ENCODE data around the gene EXOC3L1. TPM values are rescaled to one million over a fixed set of nuclear protein-coding genes. Genes with fewer than 3 reads are reported as not detected.
A peak's percentile ranks its signal among the peaks of the same experiment; 100 is the strongest.

EXOC3L1 gene
- total and polyA plus RNA-seq, 2 of the 13 experiments (the other 11 are each of a cell fraction or from before 2014, with no cell fraction given) = 0.12 TPM; not detected in 1

- TF ChIP-seq, protein P1, sequence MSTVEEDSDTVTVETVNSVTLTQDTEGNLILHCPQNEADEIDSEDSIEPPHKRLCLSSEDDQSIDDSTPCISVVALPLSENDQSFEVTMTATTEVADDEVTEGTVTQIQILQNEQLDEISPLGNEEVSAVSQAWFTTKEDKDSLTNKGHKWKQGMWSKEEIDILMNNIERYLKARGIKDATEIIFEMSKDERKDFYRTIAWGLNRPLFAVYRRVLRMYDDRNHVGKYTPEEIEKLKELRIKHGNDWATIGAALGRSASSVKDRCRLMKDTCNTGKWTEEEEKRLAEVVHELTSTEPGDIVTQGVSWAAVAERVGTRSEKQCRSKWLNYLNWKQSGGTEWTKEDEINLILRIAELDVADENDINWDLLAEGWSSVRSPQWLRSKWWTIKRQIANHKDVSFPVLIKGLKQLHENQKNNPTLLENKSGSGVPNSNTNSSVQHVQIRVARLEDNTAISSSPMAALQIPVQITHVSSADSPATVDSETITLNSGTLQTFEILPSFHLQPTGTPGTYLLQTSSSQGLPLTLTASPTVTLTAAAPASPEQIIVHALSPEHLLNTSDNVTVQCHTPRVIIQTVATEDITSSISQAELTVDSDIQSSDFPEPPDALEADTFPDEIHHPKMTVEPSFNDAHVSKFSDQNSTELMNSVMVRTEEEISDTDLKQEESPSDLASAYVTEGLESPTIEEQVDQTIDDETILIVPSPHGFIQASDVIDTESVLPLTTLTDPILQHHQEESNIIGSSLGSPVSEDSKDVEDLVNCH (CRISPR knock-in tag; IDR thresholded peaks at IDR 0.05) = 0 out of 2 replicates have a peak, but pooled peaks have one; percentile 55
- TF ChIP-seq ZSCAN31 (CRISPR knock-in tag; IDR thresholded peaks at IDR 0.05; ENCODE audit: low read depth) = no peak
- TF ChIP-seq ZFY (CRISPR knock-in tag; IDR thresholded peaks at IDR 0.05) = 0 out of 2 replicates have a peak, but pooled peaks have one; percentile 48
- peak; percentile 80 for TF ChIP-seq SALL1 (CRISPR knock-in tag; IDR thresholded peaks at IDR 0.05)
- no peak for TF ChIP-seq ZNF281 (CRISPR knock-in tag; IDR thresholded peaks at IDR 0.05; ENCODE audit: borderline replicate concordance)
- no peak for TF ChIP-seq ZNF326 (CRISPR knock-in tag; IDR thresholded peaks at IDR 0.05; ENCODE audit: borderline replicate concordance)
- no peak for TF ChIP-seq RXRA (CRISPR knock-in tag; IDR thresholded peaks at IDR 0.05)
- TF ChIP-seq TEAD3 (CRISPR knock-in tag; optimal IDR thresholded peaks at IDR 0.05; ENCODE audit: borderline replicate concordance) = peak; percentile 74
- no peak for TF ChIP-seq HNF1A (IDR thresholded peaks at IDR 0.05; ENCODE audit: low read depth)
- TF ChIP-seq HNF1A (CRISPR knock-in tag; IDR thresholded peaks at IDR 0.05; ENCODE audit: borderline replicate concordance) = peak; percentile 51; the same call in 1 of the 2 replicates
- TF ChIP-seq POGZ (CRISPR knock-in tag; IDR thresholded peaks at IDR 0.05) = no peak
- TF ChIP-seq RCOR2 (CRISPR knock-in tag; IDR thresholded peaks at IDR 0.05) = no peak
- no peak for TF ChIP-seq CEBPB (IDR thresholded peaks at IDR 0.05; ENCODE audit: borderline replicate concordance, low read depth, low read length)
- TF ChIP-seq ZNF354B (CRISPR knock-in tag; IDR thresholded peaks at IDR 0.05) = no peak
- peak; percentile 17 for TF ChIP-seq MEIS1 (CRISPR knock-in tag; IDR thresholded peaks at IDR 0.05; ENCODE audit: borderline replicate concordance)
- no peak for TF ChIP-seq PAF1 (CRISPR knock-in tag; IDR thresholded peaks at IDR 0.05)
- 0 out of 2 replicates have a peak, but pooled peaks have one; percentile 33 for TF ChIP-seq KLF6 (CRISPR knock-in tag; IDR thresholded peaks at IDR 0.05)
- no peak; the same call in 1 of the 2 replicates for TF ChIP-seq BCL6 (CRISPR knock-in tag; IDR thresholded peaks at IDR 0.05)
- no peak for TF ChIP-seq POLR2A (IDR thresholded peaks at IDR 0.05; ENCODE audit: insufficient read depth in 1 of 2, low read depth in 2 of 2, low read length in 2 of 2)
- TF ChIP-seq ZBTB38 (CRISPR knock-in tag; IDR thresholded peaks at IDR 0.05) = peak; percentile 91
- TF ChIP-seq NFIB (CRISPR knock-in tag; IDR thresholded peaks at IDR 0.05; ENCODE audit: borderline replicate concordance) = no peak
- TF ChIP-seq SCMH1 (CRISPR knock-in tag; IDR thresholded peaks at IDR 0.05; ENCODE audit: borderline replicate concordance) = no peak
These were observed 34.4 kb downstream of the EXOC3L1 start (continued) for GRCh38 chr16:67155295-67156142.

All from HepG2 (cell line).